GM12872 (cell line): ENCODE results near the gene FNDC7.

Source experiments
- TF ChIP-seq, protein P1 (sequence below): IDR thresholded peaks from 3 replicates; pipeline ENCODE4 v1.5.1; 2011; ENCODE audit warnings: low read depth, mild to moderate bottlenecking, low read length, moderate library complexity; ENCODE audit not compliant: insufficient read depth

FNDC7 gene

DNA sequence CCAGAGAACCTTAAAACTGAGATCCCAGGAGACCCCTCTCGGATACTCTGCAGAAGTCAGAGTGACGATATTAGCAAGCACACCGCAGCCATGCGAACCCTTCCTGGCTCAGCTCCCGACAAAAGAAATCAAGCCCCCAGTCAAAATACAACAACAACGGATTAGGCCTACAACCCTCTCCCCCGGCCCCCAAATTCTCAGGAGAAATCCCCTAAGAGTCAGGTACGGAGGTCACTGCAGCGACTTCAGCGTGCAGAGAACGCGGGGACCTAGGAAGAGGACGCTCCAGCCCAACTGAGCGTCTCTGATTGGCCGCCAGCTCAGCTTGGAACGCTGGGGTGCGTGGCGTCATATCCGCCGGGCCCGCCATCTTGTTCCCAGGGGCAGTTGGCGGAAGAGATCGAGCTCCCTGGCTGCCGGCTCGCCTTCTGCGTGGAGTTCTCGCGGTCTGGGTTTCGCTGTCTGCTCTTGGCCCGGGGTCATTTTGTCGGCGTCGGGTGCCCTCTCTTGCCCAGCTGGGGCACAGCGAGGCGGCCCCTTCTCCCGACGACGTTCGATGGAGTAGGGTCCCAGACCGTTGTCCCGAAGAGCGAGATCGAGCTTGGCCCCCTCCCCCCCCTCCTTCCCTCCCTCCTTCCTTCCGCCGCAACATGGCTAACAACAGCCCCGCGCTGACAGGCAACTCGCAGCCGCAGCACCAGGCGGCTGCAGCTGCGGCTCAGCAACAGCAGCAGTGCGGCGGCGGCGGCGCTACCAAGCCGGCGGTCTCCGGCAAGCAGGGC lies 20.6 kb upstream of the FNDC7 start, which contains the start of gene PRPF38B:
Gene PRPF38B, plus strand, starts transcription at position 369 of the 782 bp plus-strand sequence. Its CDS starts 282 bp downstream, at position 651.
- TF ChIP-seq, protein P1, sequence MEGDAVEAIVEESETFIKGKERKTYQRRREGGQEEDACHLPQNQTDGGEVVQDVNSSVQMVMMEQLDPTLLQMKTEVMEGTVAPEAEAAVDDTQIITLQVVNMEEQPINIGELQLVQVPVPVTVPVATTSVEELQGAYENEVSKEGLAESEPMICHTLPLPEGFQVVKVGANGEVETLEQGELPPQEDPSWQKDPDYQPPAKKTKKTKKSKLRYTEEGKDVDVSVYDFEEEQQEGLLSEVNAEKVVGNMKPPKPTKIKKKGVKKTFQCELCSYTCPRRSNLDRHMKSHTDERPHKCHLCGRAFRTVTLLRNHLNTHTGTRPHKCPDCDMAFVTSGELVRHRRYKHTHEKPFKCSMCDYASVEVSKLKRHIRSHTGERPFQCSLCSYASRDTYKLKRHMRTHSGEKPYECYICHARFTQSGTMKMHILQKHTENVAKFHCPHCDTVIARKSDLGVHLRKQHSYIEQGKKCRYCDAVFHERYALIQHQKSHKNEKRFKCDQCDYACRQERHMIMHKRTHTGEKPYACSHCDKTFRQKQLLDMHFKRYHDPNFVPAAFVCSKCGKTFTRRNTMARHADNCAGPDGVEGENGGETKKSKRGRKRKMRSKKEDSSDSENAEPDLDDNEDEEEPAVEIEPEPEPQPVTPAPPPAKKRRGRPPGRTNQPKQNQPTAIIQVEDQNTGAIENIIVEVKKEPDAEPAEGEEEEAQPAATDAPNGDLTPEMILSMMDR = no peak

DNA sequence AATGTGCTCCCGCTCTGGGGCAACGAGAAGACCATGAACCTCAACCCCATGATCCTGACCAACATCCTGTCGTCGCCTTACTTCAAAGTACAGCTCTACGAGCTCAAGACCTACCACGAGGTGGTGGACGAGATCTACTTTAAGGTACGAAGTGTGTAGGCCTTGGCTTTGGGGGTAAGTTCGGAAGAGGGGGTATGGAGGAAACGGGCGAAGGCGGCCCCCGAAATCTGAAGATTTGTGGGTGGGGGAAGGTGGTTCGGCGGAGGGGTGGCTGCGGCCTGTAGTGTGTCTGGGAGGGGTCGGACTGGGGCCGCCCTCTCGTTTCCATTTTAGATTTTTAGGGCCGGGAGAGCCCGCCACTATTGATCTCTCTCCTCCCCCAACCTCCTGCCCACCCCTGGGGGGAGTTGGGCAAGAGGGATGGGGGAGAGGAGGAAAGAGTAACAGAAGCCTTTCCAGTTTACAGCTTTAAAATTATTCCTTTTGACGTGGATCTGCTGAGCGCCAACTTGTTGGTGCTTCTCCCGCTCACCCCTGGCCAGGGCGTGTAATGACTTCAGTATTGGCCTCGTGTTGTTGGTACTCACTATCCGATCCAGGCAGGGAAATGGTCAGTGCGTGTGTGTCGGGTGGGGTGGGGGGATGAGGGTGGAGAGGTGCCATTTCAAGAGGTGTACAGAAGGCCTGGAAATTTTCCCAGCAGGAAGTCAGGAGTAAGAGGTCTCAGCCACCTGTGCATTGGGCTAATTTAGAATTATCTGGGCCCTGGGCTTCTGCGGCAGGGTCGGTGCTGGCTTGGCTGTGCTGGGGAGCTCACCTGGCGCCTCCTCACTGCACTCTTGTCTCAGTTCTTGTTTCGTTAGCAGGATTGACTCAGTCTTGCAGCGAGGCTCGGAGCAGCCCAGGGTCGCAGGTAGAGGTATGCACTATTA lies 19.7 kb upstream of the FNDC7 start:
- TF ChIP-seq, protein P1 = peak; percentile 27; the same call in 1 of the 3 replicates

GRCh38 chr1:108695535-108695934 lies 17.2 kb upstream of the FNDC7 start:
- TF ChIP-seq, protein P1 = no peak

GRCh38 chr1:108699375-108700332 lies 13.1 kb upstream of the FNDC7 start:
- TF ChIP-seq, protein P1 = no peak

- TF ChIP-seq, protein P1 = no peak
Measured at GRCh38 chr1:108701176-108701849, 11.4 kb upstream of the FNDC7 start.

GRCh38 chr1:108703939-108704338 lies 8.8 kb upstream of the FNDC7 start:
- TF ChIP-seq, protein P1 = no peak
